Sigmoid colon (tissue), 4 donors: ENCODE measurements around the gene FSTL3.
"Not testable (repeated sequence)": the region's sequence is repeated elsewhere in the genome, so short reads cannot be mapped to it uniquely, and the experiment has no call there.

Source experiments
- CTCF ChIP-seq, 4 experiments: fragments of 450-650 bp in 3 of 4; fragments of 200-600 bp in 1 of 4; IDR thresholded peaks; one replicate each; pipeline ENCODE4 v1.5.1; 2016 to 2019; ENCODE audit warnings: antibody characterized with exemption in 4 of 4, mild to moderate bottlenecking in 3 of 4, moderate library complexity in 2 of 4
- EP300 ChIP-seq, 4 donors: sonication (generic); formaldehyde crosslinking; IDR thresholded peaks; one replicate each; pipeline ENCODE4 v1.6.1; 2017; ENCODE audit warnings: antibody characterized with exemption in 4 of 4
- POLR2A ChIP-seq, 2 donors: fragments of 450-650 bp; IDR thresholded peaks; one replicate each; pipeline ENCODE4 v1.6.1; 2016; ENCODE audit warnings: antibody characterized with exemption in 2 of 2, mild to moderate bottlenecking in 2 of 2, moderate library complexity in 2 of 2
- POLR2AphosphoS5 ChIP-seq, 4 donors: sonication (generic); formaldehyde crosslinking; IDR thresholded peaks; one replicate each; pipeline ENCODE4 v1.6.1; 2017; ENCODE audit warnings: antibody characterized with exemption in 4 of 4

- TF ChIP-seq POLR2A, CTCF, EP300, POLR2AphosphoS5 (IDR thresholded peaks at IDR 0.05): not testable (repeated sequence)
These were observed 22.3 kb downstream of the FSTL3 start for GRCh38 chr19:698529-698928.
